HepG2 (cell line): Measurements from ENCODE around the gene TLE2. TPM values are rescaled to one million over a fixed set of nuclear protein-coding genes. Genes with fewer than 3 reads are reported as not detected.

ENCODE experiments used
- ATF7 ChIP-seq, 2 experiments: fragments of 450-650 bp in 1 of 2; sonication (generic) in 1 of 2; formaldehyde crosslinking in 1 of 2; IDR thresholded peaks; 2 replicates each; pipeline versions ENCODE4 v1.4.0 to v1.6.1; 2016 to 2020; ENCODE audit warnings: antibody characterized with exemption in 1 of 2, mild to moderate bottlenecking in 1 of 2, missing genetic modification reagents in 1 of 2
- DMAP1 ChIP-seq: IDR thresholded peaks from 2 replicates; pipeline ENCODE4 v1.6.1; 2016
- HIVEP1 ChIP-seq: sonication (generic); formaldehyde crosslinking; IDR thresholded peaks from 2 replicates; pipeline ENCODE4 v1.4.0; 2020; ENCODE audit warnings: mild to moderate bottlenecking, missing genetic modification reagents
- IKZF5 ChIP-seq: IDR thresholded peaks from 2 replicates; pipeline ENCODE4 v1.6.1; 2018; ENCODE audit warnings: missing genetic modification reagents, mild to moderate bottlenecking, missing compliant biosample characterization
- JUND ChIP-seq: sonication (generic); formaldehyde crosslinking; IDR thresholded peaks from 2 replicates; pipeline ENCODE4 v1.8.0; 2022; ENCODE audit warnings: mild to moderate bottlenecking, missing genetic modification reagents
- MTF1 ChIP-seq: sonication (generic); formaldehyde crosslinking; IDR thresholded peaks from 2 replicates; pipeline ENCODE4 v1.5.0; 2020; ENCODE audit warnings: missing genetic modification reagents
- PHF21A ChIP-seq: sonication (generic); formaldehyde crosslinking; IDR thresholded peaks from 2 replicates; pipeline ENCODE4 v1.5.0; 2020; ENCODE audit warnings: mild to moderate bottlenecking, missing genetic modification reagents
- STAG1 ChIP-seq: sonication (generic); formaldehyde crosslinking; IDR thresholded peaks from 2 replicates; pipeline ENCODE4 v1.4.0; 2020; ENCODE audit warnings: missing genetic modification reagents
- STAT5B ChIP-seq: sonication (generic); formaldehyde crosslinking; IDR thresholded peaks from 2 replicates; pipeline ENCODE4 v1.4.0; 2020; ENCODE audit warnings: missing genetic modification reagents
- STAT6 ChIP-seq: sonication (generic); formaldehyde crosslinking; IDR thresholded peaks from 2 replicates; pipeline ENCODE4 v1.4.0; 2020; ENCODE audit warnings: missing genetic modification reagents, mild to moderate bottlenecking, borderline replicate concordance
- TEAD3 ChIP-seq: optimal IDR thresholded peaks from 2 replicates; pipeline ENCODE3; 2016; ENCODE audit warnings: borderline replicate concordance
- THAP11 ChIP-seq: IDR thresholded peaks from 2 replicates; pipeline ENCODE4 v1.6.1; 2016; ENCODE audit warnings: missing biosample characterization, missing genetic modification reagents
- ZBTB44 ChIP-seq: sonication (generic); formaldehyde crosslinking; IDR thresholded peaks from 2 replicates; pipeline ENCODE4 v1.4.0; 2020; ENCODE audit warnings: missing genetic modification reagents
- ZFP91 ChIP-seq: sonication (generic); formaldehyde crosslinking; IDR thresholded peaks from 2 replicates; pipeline ENCODE4 v1.9.0; 2022; ENCODE audit warnings: missing genetic modification reagents, mild to moderate bottlenecking, borderline replicate concordance
- ZKSCAN1 ChIP-seq: fragments of 150-350 bp; IDR thresholded peaks from 2 replicates; pipeline ENCODE4 v1.6.1; 2014; ENCODE audit warnings: low read length
- ZNF253 ChIP-seq: sonication (generic); formaldehyde crosslinking; IDR thresholded peaks from 2 replicates; pipeline ENCODE4 v1.8.0; 2022; ENCODE audit warnings: mild to moderate bottlenecking, missing genetic modification reagents, borderline replicate concordance
- ZNF337 ChIP-seq: sonication (generic); formaldehyde crosslinking; IDR thresholded peaks from 2 replicates; pipeline ENCODE4 v1.5.1; 2020; ENCODE audit warnings: missing genetic modification reagents, low read depth, mild to moderate bottlenecking, borderline replicate concordance
- ZNF512 ChIP-seq: sonication (generic); formaldehyde crosslinking; IDR thresholded peaks from 2 replicates; pipeline ENCODE4 v1.4.0; 2020; ENCODE audit warnings: mild to moderate bottlenecking, missing genetic modification reagents
- ZNF768 ChIP-seq: sonication (generic); formaldehyde crosslinking; IDR thresholded peaks from 2 replicates; pipeline ENCODE4 v1.4.0; 2020; ENCODE audit warnings: missing genetic modification reagents
- ZSCAN31 ChIP-seq: sonication (generic); formaldehyde crosslinking; IDR thresholded peaks from 2 replicates; pipeline ENCODE4 v1.5.0; 2020; ENCODE audit warnings: low read depth, mild to moderate bottlenecking, missing genetic modification reagents
- polyA plus RNA-seq, 8 experiments: library from polyadenylated mRNA; depleted of rRNA in 3 of 8; stranded (reverse) in 7 of 8; unstranded in 1 of 8; fragments of >200 nt; fragmentation: Illumina TruSeq in 4 of 8; extraction: Trizol in 4 of 8; gene quantifications; 2 replicates each; pipeline versions ENCODE4 v1.2.1 to v1.2.3, GENCODE V29; 2011 to 2016; ENCODE audit warnings: low read depth in 4 of 8, missing spikeins in 1 of 8, mixed read lengths in 1 of 8; ENCODE audit not compliant: insufficient read depth in 1 of 8
- total RNA-seq, 5 experiments: library from RNA; depleted of rRNA; stranded (reverse); fragments of >200 nt; fragmentation: Illumina TruSeq; extraction: Trizol; gene quantifications; 2 replicates each; pipeline ENCODE4 v1.2.3, GENCODE V29; 2016; ENCODE audit warnings: low read depth in 1 of 5

The TLE2 gene
- total and polyA plus RNA-seq, 2 of the 13 experiments (the other 11 are each of a cell fraction or from before 2014, with no cell fraction given), result 0.07 to 0.81 TPM

GRCh38 chr19:2950286-2951124 is 78.6 kb downstream of the TLE2 start (continued):
- TF ChIP-seq ATF7 (IDR thresholded peaks at IDR 0.05) (no peak), ATF7 (CRISPR knock-in tag; IDR thresholded peaks at IDR 0.05) (no peak), ZBTB44 (CRISPR knock-in tag) (0 out of 2 replicates have a peak, but pooled peaks have one; percentile 35), IKZF5 (CRISPR knock-in tag) (no peak), HIVEP1 (CRISPR knock-in tag) (peak; percentile 87), ZNF512 (CRISPR knock-in tag) (no peak), DMAP1 (CRISPR knock-in tag) (peak; percentile 63; the same call in 1 of the 2 replicates), ZSCAN31 (CRISPR knock-in tag) (peak; percentile 55; the same call in 1 of the 2 replicates), ZNF768 (CRISPR knock-in tag) (peak; percentile 47; the same call in 1 of the 2 replicates), STAG1 (CRISPR knock-in tag) (no peak), ZNF337 (CRISPR knock-in tag) (peak; percentile 55; the same call in 1 of the 2 replicates), ZKSCAN1 (no peak), PHF21A (CRISPR knock-in tag) (0 out of 2 replicates have a peak, but pooled peaks have one; percentile 13), MTF1 (no peak), THAP11 (CRISPR knock-in tag) (peak; percentile 93), TEAD3 (CRISPR knock-in tag) (no peak), JUND (CRISPR knock-in tag) (no peak), STAT5B (CRISPR knock-in tag) (no peak), ZNF253 (no peak), ZFP91 (CRISPR knock-in tag) (peak; percentile 69; the same call in 1 of the 2 replicates), STAT6 (peak; percentile 42; the same call in 1 of the 2 replicates)
